SJCRH30 (cell line): ENCODE measurements around the gene SLC8A2. TPM values are rescaled to one million over a fixed set of nuclear protein-coding genes. Genes with fewer than 3 reads are reported as not detected.

Experiments
- DNase-seq, 2 experiments: peaks; one replicate each; pipeline ENCODE4 v3.0.0-alpha.2; 2015 to 2020
- H3K27ac ChIP-seq: fragments of 250-450 bp; sonication (Bioruptor Pico); 2 replicates; pipeline ENCODE4 v1.5.1; 2020; ENCODE audit warnings: mild to moderate bottlenecking, moderate library complexity
- H3K27me3 ChIP-seq: fragments of 250-450 bp; sonication (Bioruptor Pico); 2 replicates; pipeline ENCODE4 v1.5.1; 2020; ENCODE audit warnings: mild to moderate bottlenecking, moderate library complexity
- H3K36me3 ChIP-seq: fragments of 250-450 bp; sonication (Bioruptor Pico); 2 replicates; pipeline ENCODE4 v1.5.1; 2020; ENCODE audit warnings: mild to moderate bottlenecking, moderate library complexity
- H3K4me1 ChIP-seq: fragments of 250-450 bp; sonication (Bioruptor Pico); 2 replicates; pipeline ENCODE4 v1.5.1; 2020; ENCODE audit warnings: mild to moderate bottlenecking, moderate library complexity
- H3K4me3 ChIP-seq: fragments of 250-450 bp; sonication (Bioruptor Pico); 2 replicates; pipeline ENCODE4 v1.5.1; 2020; ENCODE audit warnings: mild to moderate bottlenecking, moderate library complexity
- H3K9me3 ChIP-seq: fragments of 250-450 bp; sonication (Bioruptor Pico); replicated peaks from 2 replicates; pipeline ENCODE4 v1.5.1; 2020; ENCODE audit warnings: mild to moderate bottlenecking, moderate library complexity
- total RNA-seq: library from RNA; depleted of rRNA; stranded (reverse); fragments of >200 nt; shearing (Covaris generic); gene quantifications from 2 replicates; pipeline ENCODE4 v1.2.3, GENCODE V29; 2014

The SLC8A2 gene
- total RNA-seq, 1 experiment from 2014 or later: 0.10 TPM

DNA sequence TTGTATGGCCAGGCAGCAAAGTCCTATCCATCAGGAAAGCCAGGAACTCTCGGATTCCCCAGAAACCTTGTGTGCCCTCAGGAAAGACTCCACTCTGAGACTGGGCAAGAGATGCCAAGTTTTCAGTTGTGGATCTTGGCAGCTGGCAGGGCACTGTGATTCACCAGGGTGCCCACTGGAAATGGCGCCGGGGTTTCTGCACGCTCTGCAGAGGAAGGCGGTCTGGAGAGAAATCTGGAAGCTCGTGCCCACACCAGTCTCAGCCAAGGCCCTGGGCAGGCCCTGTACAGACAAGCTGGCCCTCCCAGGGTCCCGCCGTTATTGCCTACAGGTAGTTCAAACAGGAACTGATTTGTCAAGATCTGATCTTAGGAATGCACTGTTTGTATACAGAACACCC is 38.3 kb upstream of the SLC8A2 start:
- no peak for DNase-seq
- Histone ChIP-seq H3K4me1 (peaks cover 26% of the 10 kb centered on the region), H3K9me3 (no peaks in the 10 kb centered on the region), H3K27ac (no peak overlapping the region), H3K27me3 (no peaks in the 10 kb centered on the region), H3K36me3 (0 out of 2 replicates have a peak, but pooled peaks cover 4% of the 10 kb centered on the region), H3K4me3 (no peak overlapping the region)

DNA sequence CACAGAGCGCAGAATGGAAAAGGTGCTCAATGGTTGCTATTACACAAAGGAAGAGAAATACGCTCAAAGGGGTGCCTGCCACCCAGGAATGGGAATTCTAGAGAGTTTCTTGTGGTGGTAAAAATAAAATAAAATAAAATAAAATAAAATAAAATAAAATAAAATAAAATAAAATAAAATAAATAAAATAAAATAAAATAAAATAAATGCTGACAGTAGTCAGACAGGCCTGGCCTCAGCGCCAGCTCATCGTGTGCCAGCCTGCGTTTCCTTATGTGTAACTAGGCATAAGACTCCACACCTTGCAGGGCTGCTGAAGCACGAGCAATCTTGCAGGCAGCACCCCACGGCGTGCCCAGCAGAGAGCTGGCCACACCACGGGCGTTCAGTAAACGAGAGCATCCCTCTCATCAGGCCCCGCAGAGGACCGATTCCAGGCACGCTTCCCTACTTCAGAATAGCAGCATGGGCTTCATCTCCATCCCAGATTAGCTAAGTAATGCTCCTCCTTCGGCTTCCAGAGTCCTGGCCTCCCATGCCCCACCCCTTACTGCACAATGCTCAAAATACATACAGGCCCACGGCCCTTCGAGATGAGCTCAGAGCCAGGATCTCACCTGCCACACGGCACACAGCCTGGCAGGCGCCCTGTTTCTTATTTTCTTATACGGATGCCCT is 37.6 kb upstream of the SLC8A2 start:
- peaks cover 26% of the 10 kb centered on the region for H3K4me1 ChIP-seq
- no peak overlapping the region for H3K4me3 ChIP-seq
- no peaks in the 10 kb centered on the region for H3K9me3 ChIP-seq
- H3K27ac ChIP-seq: no peak overlapping the region
- no peaks in the 10 kb centered on the region for H3K27me3 ChIP-seq
- peak in 1 of 2 experiments; percentile 4 for DNase-seq
- H3K36me3 ChIP-seq: 0 out of 2 replicates have a peak, but pooled peaks cover 4% of the 10 kb centered on the region

DNA sequence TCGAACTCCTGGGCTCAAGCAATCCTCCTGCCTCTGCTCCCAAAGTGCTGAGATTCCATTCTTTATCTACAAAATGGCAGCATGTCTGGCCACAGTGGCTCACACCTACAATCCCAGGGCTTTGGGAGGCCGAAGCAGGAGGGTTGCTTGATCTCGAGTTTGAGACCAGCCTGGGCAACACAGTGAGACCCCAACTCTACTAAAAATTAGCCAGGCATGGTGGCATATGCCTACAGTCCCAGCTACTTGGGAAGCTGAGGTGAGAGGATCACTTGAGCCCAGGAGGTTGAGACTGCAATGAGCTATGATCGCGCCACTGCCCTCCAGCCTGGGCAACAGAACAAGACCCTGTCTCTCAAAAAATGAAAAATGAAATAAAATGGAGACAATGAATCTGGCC is 37.0 kb upstream of the SLC8A2 start:
- Histone ChIP-seq H3K4me3 (no peak overlapping the region), H3K27ac (no peak overlapping the region), H3K36me3 (peaks cover 4% of the 10 kb centered on the region; the same call in 1 of the 2 replicates), H3K9me3 (no peaks in the 10 kb centered on the region), H3K4me1 (peaks cover 26% of the 10 kb centered on the region), H3K27me3 (no peaks in the 10 kb centered on the region)
- DNase-seq: no peak

DNA sequence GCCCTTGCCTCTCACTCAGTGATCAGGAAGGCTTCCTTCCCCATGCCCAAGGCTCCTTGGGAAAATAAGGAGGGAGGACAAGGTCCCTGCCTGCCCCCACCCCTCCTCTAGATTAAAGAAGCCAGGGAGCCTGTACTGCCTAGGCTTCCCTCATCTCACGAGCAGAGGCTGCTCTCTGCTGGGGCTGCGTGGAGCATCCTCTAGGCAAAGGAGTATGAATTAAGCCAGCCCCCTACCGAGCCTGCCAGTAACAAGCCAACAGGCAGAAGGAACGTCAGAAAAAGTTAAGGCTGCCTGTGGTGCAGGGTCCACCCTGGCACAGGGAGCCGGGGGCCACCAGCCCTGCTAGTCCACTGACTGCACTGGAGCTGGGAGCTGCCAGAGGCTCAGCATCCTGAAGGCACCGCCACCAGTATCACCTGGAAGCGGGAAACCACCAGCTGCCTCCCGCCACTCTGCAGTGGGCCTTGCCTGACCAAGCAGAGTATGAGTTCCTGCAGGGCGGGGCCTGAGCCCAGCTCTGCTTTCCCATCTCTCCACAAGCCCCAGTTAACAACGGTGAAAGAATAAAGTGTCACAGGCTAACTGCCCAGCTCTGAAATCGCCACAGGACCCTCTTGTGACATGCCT is 36.3 kb upstream of the SLC8A2 start:
- no peaks in the 10 kb centered on the region for H3K9me3 ChIP-seq

DNA sequence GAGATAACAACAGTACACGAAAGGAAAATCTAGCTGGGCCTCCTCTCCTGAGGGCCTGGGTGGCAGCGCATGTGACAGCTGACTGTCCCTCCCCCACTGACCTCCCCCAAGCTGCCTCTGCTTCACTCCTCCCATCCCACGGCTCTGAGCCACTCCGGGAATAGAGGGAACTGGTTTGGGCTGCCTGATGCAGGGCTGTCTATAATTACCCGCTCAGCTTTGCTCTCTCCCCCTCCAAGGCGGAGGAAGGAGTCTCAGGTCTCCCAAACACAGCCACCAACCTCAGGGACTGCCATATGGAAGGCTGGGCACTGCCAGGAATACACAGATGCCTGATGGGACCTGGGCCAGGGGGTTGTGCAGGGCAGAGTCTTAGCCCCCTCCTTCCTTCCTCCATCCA is 35.3 kb upstream of the SLC8A2 start:
- no peaks in the 10 kb centered on the region for H3K9me3 ChIP-seq
- H3K27ac ChIP-seq: no peak overlapping the region
- peaks cover 16% of the 10 kb centered on the region; the same call in 1 of the 2 replicates for H3K36me3 ChIP-seq
- H3K4me1 ChIP-seq: peaks cover 12% of the 10 kb centered on the region
- no peak overlapping the region for H3K4me3 ChIP-seq
- no peak for DNase-seq
- no peaks in the 10 kb centered on the region for H3K27me3 ChIP-seq

More for the DNA sequence above, 36.3 kb upstream of the SLC8A2 start:
- Histone ChIP-seq H3K27ac (no peak overlapping the region), H3K36me3 (peaks cover 11% of the 10 kb centered on the region; the same call in 1 of the 2 replicates), H3K4me1 (peaks cover 22% of the 10 kb centered on the region), H3K27me3 (no peaks in the 10 kb centered on the region), H3K4me3 (no peak overlapping the region)
- peak in 1 of 2 experiments; percentile 4 for DNase-seq

DNA sequence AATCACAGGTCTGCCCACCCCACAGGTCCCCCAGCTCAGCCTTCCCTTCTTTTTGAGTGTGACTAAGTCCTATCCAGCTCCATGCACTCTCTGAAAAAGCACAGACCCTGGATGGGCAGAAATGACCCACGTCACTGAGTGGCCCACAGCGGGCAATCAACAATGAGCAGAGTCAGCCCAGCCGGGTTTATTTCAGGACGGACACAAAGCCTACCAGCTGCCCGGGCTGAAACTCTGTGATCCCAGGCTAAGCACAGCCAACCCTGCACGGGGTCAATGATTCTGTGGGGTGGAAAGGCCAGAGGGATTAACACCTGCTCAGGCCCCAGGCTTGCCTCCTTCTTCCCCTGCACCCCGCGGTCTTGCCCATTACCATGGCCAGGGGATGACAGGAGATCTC is 34.8 kb upstream of the SLC8A2 start:
- peaks cover 16% of the 10 kb centered on the region; the same call in 1 of the 2 replicates for H3K36me3 ChIP-seq
- no peaks in the 10 kb centered on the region for H3K9me3 ChIP-seq
- H3K27ac ChIP-seq: no peak overlapping the region
- no peaks in the 10 kb centered on the region for H3K27me3 ChIP-seq
- no peak overlapping the region for H3K4me3 ChIP-seq
- peak in 1 of 2 experiments; percentile 2 for DNase-seq
- peaks cover 7% of the 10 kb centered on the region for H3K4me1 ChIP-seq

DNA sequence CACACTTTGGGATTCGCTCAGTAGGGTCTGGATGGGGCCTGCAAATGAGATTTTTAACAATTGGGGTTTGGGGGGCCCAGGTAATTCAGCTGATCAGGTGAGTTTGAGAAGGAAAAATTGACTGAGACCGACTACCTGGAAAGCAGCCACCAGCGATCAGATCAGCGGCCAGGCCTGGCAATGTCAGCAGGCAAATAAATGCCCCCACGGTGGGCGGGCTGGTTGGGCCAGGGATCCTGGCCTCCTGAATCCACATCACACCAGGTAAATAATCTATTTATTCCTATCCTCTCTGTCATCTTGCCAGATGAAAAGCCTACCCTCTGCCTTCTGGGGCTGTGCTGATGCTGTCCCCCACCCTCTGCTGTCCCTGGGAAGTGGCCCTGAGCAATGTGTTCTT is 33.8 kb upstream of the SLC8A2 start:
- Histone ChIP-seq H3K27ac (no peak overlapping the region), H3K9me3 (no peaks in the 10 kb centered on the region), H3K27me3 (no peaks in the 10 kb centered on the region), H3K4me1 (no peaks in the 10 kb centered on the region), H3K4me3 (no peak overlapping the region), H3K36me3 (peaks cover 16% of the 10 kb centered on the region)
- no peak for DNase-seq

DNA sequence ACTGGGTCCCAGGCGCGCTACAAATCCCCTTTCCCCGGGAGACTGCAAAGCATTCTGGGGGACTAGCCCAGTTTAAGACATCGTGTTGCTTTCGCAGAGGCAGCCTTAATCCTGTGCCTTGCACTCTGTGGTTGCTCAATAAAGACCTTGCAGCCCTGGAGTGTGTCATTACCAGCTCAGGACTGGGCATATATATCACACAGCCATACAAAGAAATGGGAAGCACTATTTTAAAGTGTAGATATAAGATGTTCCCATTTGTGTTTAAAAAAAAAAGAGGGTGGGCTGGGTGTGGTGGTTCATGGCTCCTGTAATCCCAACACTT is 32.1 kb upstream of the SLC8A2 start:
- H3K9me3 ChIP-seq: no peaks in the 10 kb centered on the region
- peaks cover 25% of the 10 kb centered on the region for H3K36me3 ChIP-seq
- no peaks in the 10 kb centered on the region for H3K4me1 ChIP-seq
- H3K27me3 ChIP-seq: no peaks in the 10 kb centered on the region
- DNase-seq: no peak
- H3K4me3 ChIP-seq: no peak overlapping the region
- H3K27ac ChIP-seq: no peak overlapping the region

DNA sequence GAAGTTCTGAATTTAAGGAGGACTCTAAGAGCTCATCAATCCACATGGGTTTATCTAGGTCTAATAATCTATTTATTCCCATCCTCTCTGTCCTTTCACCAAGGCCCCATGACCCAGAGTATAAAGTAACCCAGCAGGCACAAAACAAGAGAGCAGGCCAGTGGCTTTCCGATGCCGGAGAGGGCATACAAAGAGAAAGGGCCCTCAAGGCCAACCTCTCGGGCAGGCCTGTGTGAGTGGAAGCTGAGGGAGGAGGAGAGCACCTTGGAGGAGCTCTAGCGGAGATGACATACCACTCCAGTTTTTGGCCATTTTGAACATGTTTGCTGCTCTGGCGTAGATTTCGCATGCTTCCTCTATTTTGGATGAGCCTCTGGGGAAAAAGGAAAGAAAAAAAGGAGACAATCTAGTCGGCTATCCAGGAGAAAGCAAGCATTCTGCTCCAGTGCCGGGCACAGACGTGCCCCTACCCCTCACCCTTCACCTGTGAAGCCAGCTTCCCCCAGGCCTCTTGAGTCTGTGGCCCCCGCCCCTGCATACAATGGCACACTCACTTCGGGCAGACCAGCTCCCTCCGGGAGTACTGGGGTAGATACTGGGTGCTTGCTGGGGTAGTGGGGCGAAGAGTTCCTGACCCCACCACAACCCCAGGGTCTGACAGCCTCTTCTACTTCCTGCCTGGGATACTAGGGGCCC is 31.6 kb upstream of the SLC8A2 start:
- H3K4me1 ChIP-seq: no peaks in the 10 kb centered on the region; the same call in 1 of the 2 replicates
- no peaks in the 10 kb centered on the region for H3K9me3 ChIP-seq
- H3K36me3 ChIP-seq: peaks cover 25% of the 10 kb centered on the region
- H3K27ac ChIP-seq: no peak overlapping the region
- no peak for DNase-seq
- no peak overlapping the region for H3K4me3 ChIP-seq
- no peaks in the 10 kb centered on the region for H3K27me3 ChIP-seq

DNA sequence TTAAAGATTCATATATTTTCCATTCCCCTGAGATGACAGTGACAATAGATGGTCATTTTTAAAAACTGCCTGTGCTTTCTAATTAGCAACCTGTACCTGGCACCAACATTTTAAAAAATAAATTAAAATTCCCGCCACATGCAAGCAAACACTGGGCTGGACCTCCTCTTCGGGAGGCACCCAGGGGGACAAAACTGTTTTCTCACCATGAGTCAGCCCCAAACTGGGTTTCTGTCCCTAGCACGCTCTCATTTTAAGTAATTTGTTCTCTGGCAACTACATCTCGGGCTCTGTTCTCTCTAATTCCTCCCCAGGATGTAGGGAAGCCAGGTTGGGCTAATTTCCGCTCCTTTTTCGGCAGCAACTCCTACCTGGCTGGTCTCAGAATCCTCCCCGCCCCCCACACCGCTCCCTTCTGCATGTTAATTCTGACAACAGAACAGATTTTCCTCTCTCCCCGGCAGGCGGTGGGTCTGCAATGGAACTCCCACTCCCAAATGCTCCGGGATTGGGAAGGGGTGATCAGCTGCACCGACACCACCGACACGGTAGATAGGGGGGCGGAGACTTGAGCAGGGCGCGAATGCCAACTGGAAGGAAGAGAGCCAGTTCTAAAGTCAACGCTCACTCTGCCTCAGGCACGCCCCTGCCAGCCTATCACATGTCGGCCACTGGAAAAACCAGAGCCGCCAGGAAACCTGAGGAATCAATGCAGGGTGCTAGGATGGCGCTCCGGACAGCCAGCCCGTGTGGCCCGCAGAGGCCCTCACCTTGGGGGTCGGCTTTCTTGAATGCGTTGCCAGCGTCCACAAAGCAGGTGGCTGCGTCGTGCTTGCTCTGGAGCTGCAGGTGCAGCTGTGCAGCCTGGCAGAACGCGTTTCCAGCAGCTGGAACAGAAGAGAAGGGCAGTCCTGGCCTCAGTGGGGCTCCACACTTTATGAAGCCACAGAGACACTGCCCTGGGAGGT is 28.5 kb upstream of the SLC8A2 start:
- Histone ChIP-seq H3K27me3 (no peaks in the 10 kb centered on the region), H3K27ac (no peak overlapping the region), H3K4me3 (no peak overlapping the region), H3K9me3 (no peaks in the 10 kb centered on the region), H3K4me1 (peaks cover 10% of the 10 kb centered on the region), H3K36me3 (peaks cover 22% of the 10 kb centered on the region)
- DNase-seq: no peak

DNA sequence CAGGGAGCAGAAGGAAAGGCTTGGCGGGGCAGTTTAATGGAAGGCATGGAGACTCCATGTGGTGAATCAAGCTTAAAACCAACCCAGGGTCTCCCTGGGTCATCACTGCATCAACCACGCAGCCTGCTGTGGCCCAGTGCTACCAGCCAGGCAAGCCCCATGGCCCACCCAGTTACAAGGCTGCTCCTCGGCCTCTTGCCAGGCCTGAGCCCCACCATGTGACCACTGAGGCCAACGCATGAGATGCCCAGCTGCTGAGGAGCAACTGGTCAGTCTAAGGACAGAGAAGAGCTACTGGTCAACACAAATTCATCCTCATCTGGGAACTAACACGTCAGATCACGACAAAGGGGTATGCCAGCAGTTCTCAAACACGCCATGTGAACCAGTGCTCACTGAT is 27.7 kb upstream of the SLC8A2 start:
- H3K27ac ChIP-seq: no peak overlapping the region
- H3K4me1 ChIP-seq: peaks cover 16% of the 10 kb centered on the region
- H3K36me3 ChIP-seq: peaks cover 22% of the 10 kb centered on the region
- DNase-seq: no peak
- no peaks in the 10 kb centered on the region for H3K27me3 ChIP-seq
- no peak overlapping the region for H3K4me3 ChIP-seq
- no peaks in the 10 kb centered on the region for H3K9me3 ChIP-seq

DNA sequence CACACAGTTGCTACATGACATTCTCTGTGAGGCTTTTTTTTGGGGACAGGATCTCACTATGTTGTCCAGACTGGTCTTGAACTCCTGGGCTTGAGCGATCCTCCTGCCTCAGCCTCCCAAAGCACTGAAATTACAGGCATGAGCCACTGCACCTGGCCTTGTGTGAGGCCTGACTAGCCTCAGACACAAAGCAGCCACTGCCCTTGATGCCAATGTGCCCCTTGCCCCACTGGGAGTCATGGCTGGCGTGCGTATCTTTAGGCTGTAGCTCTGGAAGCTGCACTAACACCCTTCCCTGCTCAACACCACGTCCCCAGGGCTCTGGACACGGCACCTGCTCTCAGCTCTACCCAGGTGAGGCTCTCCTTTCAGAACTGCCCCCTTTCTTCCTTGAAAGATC is 26.9 kb upstream of the SLC8A2 start:
- DNase-seq: no peak
- Histone ChIP-seq H3K4me1 (peaks cover 24% of the 10 kb centered on the region), H3K4me3 (no peak overlapping the region), H3K27me3 (no peaks in the 10 kb centered on the region), H3K9me3 (no peaks in the 10 kb centered on the region), H3K36me3 (peaks cover 20% of the 10 kb centered on the region), H3K27ac (no peak overlapping the region)

DNA sequence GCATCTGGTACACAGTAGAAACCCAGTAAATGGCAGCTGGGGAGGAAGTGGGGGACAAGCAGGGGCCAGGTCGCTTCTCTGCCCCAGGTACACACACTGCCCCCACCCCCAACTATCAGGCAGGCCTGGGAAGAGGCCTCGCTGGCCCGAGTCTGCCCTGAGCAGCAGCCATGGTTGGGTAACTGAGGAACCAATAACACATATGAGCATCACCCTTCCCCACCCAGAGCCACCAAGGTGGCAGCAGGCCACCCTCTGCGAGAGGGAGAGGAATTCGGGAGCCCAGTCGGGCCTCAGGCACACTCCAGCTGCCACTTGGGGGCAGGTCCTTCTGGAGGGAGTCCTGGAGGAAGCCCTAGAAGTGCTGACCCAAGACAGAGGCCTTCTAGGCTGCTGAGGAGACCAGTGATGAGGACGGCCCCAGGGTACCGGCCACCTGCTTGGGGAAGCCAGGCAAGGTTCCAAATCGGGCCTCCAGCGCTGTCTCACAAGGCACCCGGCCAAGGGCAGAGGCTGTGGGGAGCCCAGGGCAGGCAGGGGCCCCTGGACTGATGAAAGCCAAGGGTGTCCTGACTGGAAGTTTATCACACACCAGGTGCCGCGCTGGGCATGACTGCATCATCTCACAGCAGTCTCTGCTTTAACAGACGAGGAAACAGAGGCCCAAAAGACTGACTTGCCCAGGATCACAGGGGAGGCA is 26.3 kb upstream of the SLC8A2 start:
- peaks cover 14% of the 10 kb centered on the region for H3K36me3 ChIP-seq
- H3K27ac ChIP-seq: no peak overlapping the region
- DNase-seq: peak; percentile 49 to 63

More for the DNA sequence above, 26.3 kb upstream of the SLC8A2 start:
- no peaks in the 10 kb centered on the region for H3K27me3 ChIP-seq
- no peak overlapping the region for H3K4me3 ChIP-seq
- H3K4me1 ChIP-seq: peaks cover 28% of the 10 kb centered on the region
- H3K9me3 ChIP-seq: no peaks in the 10 kb centered on the region
